ENCODE results near the gene ZNF43. TPM values are rescaled to one million over a fixed set of nuclear protein-coding genes. Genes with fewer than 3 reads are reported as not detected.
A peak's percentile ranks its signal among the peaks of the same experiment; 100 is the strongest.
"Not testable (repeated sequence)": the region's sequence is repeated elsewhere in the genome, so short reads cannot be mapped to it uniquely, and the experiment has no call there.

ZNF43 gene
- total and polyA plus RNA-seq, 2 donors: 5.0 to 50.2 TPM

DNA sequence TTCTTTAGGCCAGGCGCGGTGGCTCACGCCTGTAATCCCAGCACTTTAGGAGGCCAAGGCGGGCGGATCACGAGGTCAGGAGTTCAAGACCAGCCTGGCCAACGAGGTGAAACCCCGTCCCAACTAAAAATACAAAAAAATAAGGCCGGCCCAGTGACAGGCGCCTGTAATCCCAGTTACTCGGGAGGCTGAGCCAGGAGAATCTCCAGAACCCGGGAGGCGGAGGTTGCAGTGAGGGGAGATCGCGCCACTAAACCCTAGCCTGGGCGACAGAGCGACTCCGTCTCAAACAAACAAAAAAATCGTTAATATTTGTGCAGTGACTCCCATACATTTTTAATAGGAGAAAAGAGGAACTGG lies 69.3 kb downstream of the ZNF43 start:
- WGBS: under 1% methylated on average over 19 of the region's 19 CpGs
- not testable (repeated sequence) for H3K36me3 ChIP-seq (ENCODE audit: insufficient read depth); H3K4me1 ChIP-seq (ENCODE audit: insufficient read depth); DNase-seq (ENCODE audit: extremely low spot score)
- Histone ChIP-seq H3K4me3 (ENCODE audit: low read depth, low read length) (peak overlapping the region; percentile 59), H3K27ac (ENCODE audit: low read depth) (peak overlapping the region; percentile 68)

DNA sequence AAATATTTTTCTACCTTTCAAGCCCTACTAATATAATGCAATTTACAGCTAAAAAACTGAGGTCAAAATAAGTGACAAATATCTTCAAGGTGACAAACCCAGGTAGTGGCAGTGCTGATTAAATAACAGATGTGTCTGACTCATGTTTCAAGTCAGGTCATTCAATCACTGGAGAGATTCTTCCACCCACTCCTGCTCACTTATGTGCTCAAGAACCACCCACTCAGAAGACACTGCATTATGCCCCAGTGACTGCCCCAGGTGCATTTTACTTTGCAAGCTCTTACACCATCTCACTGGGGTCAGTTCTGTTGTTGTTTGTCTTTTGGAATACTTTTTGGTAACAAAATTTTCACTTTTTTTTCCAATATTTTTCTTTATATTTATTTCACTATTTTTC lies 70.8 kb downstream of the ZNF43 start:
- H3K27ac ChIP-seq (ENCODE audit: low read depth): no peak overlapping the region
- H3K36me3 ChIP-seq (ENCODE audit: insufficient read depth): peaks cover 2% of the 10 kb centered on the region
- no peak overlapping the region for H3K4me3 ChIP-seq (ENCODE audit: low read depth, low read length)
- H3K4me1 ChIP-seq (ENCODE audit: insufficient read depth): no peaks in the 10 kb centered on the region
- DNase-seq (ENCODE audit: extremely low spot score): no peak

DNA sequence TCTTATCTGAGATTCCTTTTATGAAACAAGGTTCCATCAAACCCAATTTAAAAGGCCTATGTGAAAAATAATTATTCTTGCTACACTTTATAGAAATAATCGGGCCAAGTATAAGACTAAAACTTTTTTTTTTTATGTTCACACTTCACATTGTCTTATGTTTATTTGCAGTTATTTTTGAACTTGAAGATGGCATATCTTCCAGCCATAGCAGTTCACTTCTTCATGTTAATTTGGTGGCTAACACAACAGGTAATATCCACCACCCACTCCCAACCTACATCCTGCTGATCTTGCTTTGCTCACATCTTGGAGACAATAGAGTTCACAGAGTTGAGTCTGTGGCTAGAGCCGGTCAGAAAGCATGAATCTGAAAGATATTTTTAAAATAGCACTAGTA lies 74.4 kb downstream of the ZNF43 start:
- H3K27ac ChIP-seq (ENCODE audit: low read depth); H3K36me3 ChIP-seq (ENCODE audit: insufficient read depth): not testable (repeated sequence)
- WGBS: 99% methylated on average over 2 of the region's 2 CpGs

DNA sequence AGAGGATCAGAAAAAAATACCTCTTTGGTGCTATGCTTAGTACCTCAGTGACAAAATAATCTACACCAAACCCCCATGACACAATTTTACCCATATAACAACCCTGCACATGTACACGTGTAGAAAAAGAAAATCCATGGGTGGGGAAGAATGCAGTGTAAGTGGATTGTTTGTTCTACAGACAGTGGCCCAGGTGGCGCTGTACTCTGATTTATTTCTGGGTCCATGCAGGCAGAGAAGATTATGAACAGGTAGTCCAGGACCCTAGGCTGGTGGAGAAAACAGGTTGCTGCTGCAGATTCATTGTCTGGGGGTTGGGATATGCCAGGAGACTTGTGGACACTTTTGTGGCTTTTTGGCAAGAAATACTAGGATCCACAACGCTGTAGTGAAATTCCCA lies 77.7 kb downstream of the ZNF43 start:
- Histone ChIP-seq H3K4me1 (ENCODE audit: insufficient read depth) (no peaks in the 10 kb centered on the region), H3K27ac (ENCODE audit: low read depth) (no peak overlapping the region), H3K36me3 (ENCODE audit: insufficient read depth) (peaks cover 6% of the 10 kb centered on the region), H3K4me3 (ENCODE audit: low read depth, low read length) (no peak overlapping the region)
- DNase-seq (ENCODE audit: extremely low spot score): no peak
- 88% methylated on average over 3 of the region's 3 CpGs for WGBS

More for the DNA sequence above, 74.4 kb downstream of the ZNF43 start:
- H3K4me3 ChIP-seq (ENCODE audit: low read depth, low read length); DNase-seq (ENCODE audit: extremely low spot score); H3K4me1 ChIP-seq (ENCODE audit: insufficient read depth): not testable (repeated sequence)

DNA sequence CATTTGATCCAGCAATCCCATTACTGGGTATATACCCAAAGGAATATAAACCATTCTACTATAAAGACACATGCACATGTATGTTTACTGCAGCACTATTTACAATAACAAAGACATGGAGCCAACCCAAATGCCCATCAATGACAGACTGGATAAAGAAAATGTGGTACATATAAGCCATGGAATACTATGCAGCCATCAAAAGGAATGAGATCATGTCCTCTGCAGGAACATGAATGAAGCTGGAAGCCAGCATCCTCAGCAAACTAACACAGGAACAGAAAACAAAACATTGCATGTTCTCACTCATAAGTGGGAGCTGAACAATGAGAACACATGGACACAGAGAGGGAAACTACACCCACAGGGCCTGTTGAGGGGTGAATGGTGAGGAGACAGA lies 80.4 kb downstream of the ZNF43 start:
- not testable (repeated sequence) for H3K36me3 ChIP-seq (ENCODE audit: insufficient read depth); H3K4me3 ChIP-seq (ENCODE audit: low read depth, low read length); H3K27ac ChIP-seq (ENCODE audit: low read depth); H3K4me1 ChIP-seq (ENCODE audit: insufficient read depth); DNase-seq (ENCODE audit: extremely low spot score)

Other genes starting within 250 kb of the ZNF43 start
- gene ZNF100, start 68.6 kb downstream of the ZNF43 start, total RNA-seq: 24.0 TPM
- gene ZNF100, start 68.6 kb downstream of the ZNF43 start, polyA plus RNA-seq: 4.0 TPM
- 1.1 TPM for gene ZNF208, start 174.8 kb upstream of the ZNF43 start, total RNA-seq
- 1.0 TPM for gene ZNF208, start 174.8 kb upstream of the ZNF43 start, polyA plus RNA-seq
- gene ZNF257, start 216.3 kb upstream of the ZNF43 start, total RNA-seq: 5.3 TPM
- 1.8 TPM for gene ZNF257, start 216.3 kb upstream of the ZNF43 start, polyA plus RNA-seq